Kidney tubule cell (primary cell): ENCODE data around the gene KCNT2.
"Not testable (repeated sequence)": the region's sequence is repeated elsewhere in the genome, so short reads cannot be mapped to it uniquely, and the experiment has no call there.

Experiments
- DNase-seq: peaks from one replicate; pipeline ENCODE4 v3.0.0-alpha.2; 2018; ENCODE audit warnings: low spot score

KCNT2 gene

DNA sequence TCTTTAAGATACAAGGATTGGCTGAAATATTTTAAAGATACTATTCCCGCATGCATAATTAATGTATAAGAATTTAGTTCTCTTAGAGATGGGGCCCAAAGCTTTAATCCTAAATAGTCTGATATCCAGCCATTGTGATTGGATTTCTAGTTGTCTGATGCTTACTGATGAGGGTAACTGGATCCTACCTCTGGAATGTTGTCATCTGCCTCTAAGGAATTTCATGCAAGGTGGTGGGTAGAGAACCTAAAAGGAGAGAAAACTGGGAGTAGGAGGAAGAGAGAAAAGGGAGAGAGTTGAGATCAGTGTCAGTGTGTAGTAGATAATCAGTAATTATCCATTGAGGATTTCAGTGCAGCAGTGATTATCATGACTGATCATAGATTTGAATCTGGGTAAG, 295.5 kb downstream of the KCNT2 start:
- DNase-seq: no peak

DNA sequence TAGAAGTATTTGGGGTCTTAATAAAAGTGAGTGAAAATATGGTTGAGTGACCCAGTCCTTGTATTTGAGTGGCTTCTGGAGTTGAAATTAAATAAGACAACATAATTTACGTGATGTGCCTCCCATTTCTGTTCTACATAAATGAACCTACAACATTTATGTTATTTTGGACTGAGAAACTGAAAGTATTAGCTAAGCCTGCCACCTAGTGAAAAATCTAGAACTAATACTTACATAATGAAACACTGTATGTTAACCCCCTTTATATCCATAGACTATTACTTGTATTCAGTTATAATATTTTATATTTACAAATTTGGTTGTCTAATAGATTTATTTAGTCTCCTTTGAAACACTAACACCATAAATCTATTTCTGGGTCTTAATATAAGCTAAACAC, 298.9 kb downstream of the KCNT2 start:
- DNase-seq: peak; percentile 32

DNA sequence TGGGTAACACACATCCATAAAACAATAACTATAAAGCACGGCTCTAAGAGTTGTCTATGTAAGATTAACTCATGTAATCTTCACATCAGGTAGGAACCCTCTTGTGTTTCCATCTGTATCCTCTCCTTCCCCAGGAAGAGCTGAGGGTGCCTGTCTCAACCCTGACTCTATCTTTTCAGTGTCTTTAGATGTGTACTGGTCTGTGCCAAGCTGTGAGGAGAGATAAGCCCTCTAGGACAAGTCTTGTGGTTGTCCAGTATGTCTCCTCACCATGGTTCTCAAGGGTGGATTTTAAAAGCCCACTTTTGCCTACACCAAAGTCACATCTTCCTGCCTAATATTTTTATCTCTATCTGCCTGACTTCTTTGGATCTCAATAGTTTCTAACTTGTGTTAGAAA, 300.1 kb downstream of the KCNT2 start:
- DNase-seq: no peak

DNA sequence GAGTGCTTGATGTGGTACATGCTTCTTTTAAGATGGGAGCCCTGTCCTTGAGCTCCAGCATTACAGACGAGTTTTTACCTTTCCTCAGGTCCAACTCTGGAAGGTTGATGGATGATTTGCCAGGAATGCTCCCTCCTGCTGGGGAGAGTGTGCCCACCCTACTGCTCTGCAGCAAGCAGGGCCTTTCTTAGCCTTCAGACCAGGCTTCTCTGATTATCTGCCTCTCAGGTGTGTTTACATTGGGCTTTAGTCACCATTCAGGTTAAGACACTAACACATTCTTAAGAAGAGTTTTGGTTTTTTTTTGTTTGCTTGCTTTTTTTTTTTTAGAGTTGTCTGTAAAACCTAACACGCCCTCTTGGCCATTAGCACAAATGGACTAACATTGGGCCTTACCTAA, 301.8 kb downstream of the KCNT2 start:
- DNase-seq: no peak

- DNase-seq: no peak
Measured at GRCh38 chr1:196305216-196305615, 303.0 kb downstream of the KCNT2 start.

- DNase-seq: no peak
Measured at GRCh38 chr1:196302981-196303380, 305.3 kb downstream of the KCNT2 start.

DNA sequence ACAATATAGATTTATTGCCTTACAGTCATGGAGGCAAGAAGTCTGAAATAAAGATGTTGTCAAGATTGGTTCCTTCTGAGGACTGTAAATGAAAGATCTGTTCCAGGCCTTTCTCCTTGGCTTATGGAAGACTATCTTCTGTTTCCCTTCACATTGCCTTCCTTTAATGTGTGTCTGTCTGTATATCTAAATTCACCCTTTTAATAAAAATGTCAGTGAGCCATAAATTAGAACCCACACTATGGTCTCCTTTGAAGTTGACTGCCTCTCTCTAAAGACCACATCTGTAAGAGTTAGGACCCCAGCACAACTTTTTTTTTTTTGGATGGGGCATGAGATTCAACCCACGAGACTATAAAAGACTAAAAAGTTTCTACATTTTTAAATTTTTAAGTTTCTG, 305.8 kb downstream of the KCNT2 start:
- DNase-seq: no peak

GRCh38 chr1:196295766-196296165, 312.5 kb downstream of the KCNT2 start:
- DNase-seq: no peak

GRCh38 chr1:196278816-196279215, 329.4 kb downstream of the KCNT2 start:
- DNase-seq: no peak

DNA sequence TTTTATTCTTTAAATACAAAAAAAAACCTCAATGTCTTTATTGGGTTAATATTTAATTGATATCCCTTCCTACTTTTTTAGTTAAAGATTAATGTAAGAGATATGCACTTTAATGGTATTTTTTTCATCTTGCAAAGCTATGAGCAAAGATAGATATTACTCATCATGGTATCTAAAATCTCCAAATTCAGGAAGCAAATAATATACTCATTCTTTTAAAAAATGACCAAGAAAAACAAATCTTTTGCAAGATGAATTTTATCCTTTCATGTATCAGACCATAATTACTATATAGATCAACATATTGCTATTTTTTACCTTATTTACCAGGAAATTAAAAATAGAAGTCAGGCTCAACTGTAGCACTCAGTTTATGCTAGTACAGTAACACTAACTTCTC, 330.4 kb downstream of the KCNT2 start:
- DNase-seq: no peak

DNA sequence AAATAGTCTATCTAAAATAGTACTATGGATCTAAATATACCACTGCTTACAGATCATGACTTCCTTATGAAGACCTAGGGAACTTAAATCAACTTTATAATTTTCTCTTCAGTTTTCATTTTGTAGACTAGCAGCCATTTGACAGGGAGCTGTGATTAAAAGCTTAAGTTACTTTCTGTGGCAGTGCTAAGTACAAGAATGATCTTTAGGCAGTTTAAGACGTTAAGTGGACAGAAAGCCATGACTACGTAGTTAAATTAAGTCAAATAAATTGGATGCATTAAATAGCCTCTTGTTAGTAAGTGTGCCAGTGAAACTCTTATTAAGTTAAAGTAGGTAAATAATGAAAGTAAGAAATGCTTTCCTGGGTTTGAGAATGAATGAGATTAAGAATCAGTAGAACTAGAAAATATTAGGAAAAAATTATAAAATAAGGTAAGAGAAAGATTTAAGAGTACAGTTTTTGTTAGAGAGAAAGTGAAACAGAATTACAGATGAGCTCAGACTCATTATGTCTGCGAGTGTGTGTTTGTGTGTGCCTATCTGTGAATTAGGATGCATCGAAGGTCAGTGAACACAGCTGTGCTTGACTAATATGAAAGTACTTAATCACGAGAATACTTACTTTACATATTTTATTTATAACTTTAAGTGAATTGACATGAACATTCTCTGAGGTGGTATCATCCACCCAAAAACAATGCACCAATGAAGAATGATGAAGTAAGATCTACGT, 336.9 kb downstream of the KCNT2 start:
- DNase-seq: no peak

GRCh38 chr1:196263086-196263485, 345.2 kb downstream of the KCNT2 start:
- DNase-seq: not testable (repeated sequence)

GRCh38 chr1:196260270-196260669, 348.0 kb downstream of the KCNT2 start:
- no peak for DNase-seq

DNA sequence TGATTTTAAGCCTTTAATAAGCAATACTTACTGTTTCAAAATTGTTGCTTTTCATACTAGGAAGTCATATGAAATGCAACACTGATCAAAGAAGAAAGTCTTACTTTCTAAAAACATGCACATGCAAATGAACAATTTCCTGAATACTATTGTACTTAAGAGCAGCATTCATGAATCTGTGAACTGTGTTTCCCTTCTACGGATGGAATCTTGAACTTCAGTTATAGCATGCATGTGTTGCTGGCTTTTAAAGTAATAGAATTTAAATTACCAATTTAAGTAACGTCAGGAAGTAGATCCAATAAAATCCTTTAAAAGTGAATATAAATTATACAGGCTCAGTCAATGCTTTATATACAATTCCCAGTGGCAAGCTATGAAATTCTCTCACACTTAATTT, 348.9 kb downstream of the KCNT2 start:
- DNase-seq: no peak

- DNase-seq: no peak
Measured at GRCh38 chr1:196255762-196256161, 352.5 kb downstream of the KCNT2 start.

DNA sequence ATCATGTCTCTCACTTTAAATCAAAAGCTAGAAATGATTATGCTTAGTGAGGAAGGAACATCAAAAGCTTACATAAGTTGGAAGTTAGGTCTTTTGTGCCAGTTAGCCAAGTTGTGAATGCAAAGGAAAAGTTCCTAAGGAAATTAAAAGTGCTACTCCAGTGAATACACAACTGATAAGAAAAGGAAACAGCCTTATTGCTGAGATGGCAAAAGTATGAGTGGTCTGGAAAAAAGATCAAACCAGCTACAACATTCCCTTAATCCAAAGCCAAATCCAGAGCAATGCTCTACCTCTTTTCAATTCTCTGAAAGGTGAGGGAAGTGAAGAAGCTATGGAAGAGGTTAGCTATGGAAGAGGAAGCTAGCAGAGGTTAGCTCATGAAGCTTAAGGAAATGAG, 378.7 kb downstream of the KCNT2 start:
- no peak for DNase-seq

DNA sequence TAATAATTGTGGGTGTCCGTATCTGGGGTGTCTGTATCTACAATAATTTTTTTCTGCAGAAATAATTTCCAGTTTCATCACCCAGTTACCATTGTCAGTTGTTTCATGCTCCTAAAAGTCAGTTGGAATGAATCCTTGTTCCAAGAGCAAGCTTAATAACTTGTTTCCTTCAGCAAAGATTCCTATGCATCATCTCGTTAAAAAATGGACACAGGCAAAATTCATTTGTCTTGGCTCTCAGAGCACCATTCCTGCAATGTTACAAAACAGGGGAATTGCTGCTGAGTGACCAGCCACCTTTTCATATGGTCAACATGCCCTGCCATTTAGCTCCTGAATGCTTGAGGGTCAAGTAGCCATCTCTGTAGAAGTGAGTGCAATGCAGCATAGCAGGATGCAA, 393.4 kb downstream of the KCNT2 start:
- DNase-seq: no peak

DNA sequence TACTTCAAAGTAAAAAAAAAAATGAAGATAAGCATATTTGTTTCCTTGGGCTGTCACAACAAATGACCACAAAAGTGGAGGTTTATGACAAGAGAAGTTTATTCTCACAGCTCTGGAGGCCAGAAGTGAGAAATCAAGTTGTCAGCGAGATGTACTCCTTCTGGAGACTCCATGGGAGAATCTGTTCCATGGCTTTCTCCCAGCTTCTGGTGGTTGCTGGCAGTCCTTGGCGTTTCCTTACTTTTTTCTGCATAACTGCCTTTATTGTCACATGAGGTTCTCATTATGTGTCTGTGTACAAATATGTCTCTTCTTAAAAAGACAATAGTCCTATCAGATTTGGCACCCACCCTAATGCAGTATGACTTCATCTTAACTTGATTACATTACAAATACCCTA, 398.3 kb downstream of the KCNT2 start:
- no peak for DNase-seq

GRCh38 chr1:196209265-196209664, 399.0 kb downstream of the KCNT2 start:
- DNase-seq: no peak

DNA sequence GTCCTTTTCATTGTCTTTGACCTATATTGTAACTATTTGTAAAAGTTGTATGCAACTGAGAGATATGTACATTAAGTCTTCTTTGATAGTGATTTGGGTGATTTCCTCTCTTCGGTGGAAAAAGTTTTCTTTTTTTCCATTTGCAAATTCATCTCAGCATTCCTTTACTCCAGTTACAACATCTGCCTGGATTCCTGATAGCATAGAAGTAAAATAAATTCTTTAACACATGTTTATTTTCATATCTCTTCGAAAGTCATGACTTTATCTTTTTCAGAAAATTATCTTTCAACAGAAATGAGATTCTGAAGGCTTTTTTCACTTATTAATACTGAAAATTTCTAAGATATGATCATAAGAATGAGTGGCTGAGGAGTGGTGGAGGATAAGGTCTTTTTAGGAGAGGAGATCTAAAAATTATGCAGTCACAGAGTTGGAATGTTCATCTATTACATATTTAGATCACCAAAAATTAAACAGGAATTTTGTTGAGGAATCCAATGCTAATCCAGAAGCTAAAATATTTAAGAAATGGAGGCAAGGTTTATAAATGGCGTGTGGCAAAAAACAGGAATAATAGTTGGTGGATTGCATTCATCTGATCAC, 400.5 kb downstream of the KCNT2 start:
- no peak for DNase-seq

DNA sequence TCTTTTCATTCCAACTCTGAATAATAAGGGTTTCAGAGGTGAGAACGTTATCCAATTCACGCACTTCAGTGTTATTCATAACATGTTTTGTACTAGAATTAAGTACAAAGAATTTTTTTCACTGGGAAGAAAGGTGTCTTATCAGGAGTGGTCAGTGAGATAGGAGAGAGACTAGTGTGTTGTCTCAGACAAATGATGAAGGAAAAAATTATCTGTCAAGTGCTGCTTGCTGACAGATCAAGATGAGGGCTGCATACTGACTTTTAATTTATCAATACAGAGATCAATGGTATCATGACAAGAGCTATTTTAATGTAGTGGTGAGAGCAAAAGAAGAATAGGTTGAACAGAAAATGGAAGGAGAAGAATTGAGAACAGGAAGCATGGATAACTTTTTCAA, 402.4 kb downstream of the KCNT2 start:
- DNase-seq: no peak

- DNase-seq: no peak
Measured at GRCh38 chr1:196196486-196196885, 411.8 kb downstream of the KCNT2 start.

DNA sequence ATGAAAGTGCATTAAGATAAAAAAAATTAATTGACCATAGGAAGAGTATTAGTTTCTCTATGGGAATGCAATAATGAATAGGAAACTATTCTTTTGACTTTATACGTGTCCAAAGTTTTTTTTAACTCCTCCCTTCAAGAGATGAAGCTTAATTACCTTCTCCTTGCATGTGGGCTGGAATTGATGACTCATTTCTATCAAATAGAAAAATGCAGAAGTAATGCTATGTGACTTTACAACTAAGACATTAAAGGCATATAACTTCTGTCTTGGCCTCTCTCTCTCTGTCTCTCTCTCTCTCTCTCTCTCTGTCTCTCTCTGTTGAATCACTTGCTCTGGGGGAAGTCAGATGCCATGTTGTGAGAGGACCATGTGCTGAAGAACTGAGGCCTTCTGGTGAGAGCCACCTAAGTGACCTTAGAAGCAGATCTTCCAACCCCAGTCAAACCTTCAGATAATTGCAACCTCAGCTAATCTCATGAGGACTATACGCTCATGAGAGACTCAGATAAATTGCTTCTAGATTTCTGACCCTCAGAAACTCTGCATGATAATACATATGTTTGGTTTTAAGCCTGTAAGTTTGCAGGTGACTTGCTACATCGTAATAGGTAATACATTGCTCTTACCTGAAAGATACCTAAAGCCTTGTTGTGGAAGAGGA, 414.2 kb downstream of the KCNT2 start:
- DNase-seq: peak; percentile 10

DNA sequence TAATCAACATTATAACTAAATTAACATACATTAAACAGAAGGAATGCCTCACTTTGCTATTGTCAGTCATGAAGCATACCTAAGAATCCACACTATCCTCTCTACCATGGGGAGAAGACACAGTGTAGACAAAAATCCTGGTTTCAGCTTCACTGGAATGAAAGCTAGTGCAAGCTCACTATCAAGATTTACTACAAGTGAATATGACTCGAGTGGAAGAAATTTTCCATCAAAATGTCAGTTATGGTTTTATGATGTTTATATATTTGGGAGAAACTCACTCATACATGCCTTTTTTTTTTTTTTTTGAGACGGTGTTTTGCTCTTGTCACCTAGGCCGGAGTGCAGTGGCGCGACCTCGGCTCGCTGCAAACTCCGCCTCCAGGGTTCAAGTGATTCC, 424.3 kb downstream of the KCNT2 start:
- no peak for DNase-seq
